Measurements from ENCODE around the gene RAD23B.
"Not testable (repeated sequence)": the region's sequence is repeated elsewhere in the genome, so short reads cannot be mapped to it uniquely, and the experiment has no call there.

The RAD23B gene

GRCh38 chr9:107294756-107295155 is 11.7 kb downstream of the RAD23B start:
- DNase-seq, result no peak

- DNase-seq, result no peak
Observed at GRCh38 chr9:107295995-107296394, 12.9 kb downstream of the RAD23B start.

GRCh38 chr9:107296592-107296991 is 13.5 kb downstream of the RAD23B start:
- DNase-seq, result not testable (repeated sequence)

GRCh38 chr9:107299437-107299836 is 16.4 kb downstream of the RAD23B start:
- no peak for DNase-seq

- no peak for DNase-seq
Observed at GRCh38 chr9:107306308-107306707, 23.2 kb downstream of the RAD23B start.

GRCh38 chr9:107307331-107307730 is 24.3 kb downstream of the RAD23B start:
- DNase-seq, result no peak

GRCh38 chr9:107308461-107308860 is 25.4 kb downstream of the RAD23B start:
- no peak for DNase-seq

- DNase-seq, result no peak
Observed at GRCh38 chr9:107309271-107309670, 26.2 kb downstream of the RAD23B start.

- DNase-seq, result peak; percentile 51
Observed at GRCh38 chr9:107312376-107313050, 29.4 kb downstream of the RAD23B start.

GRCh38 chr9:107313555-107314096 is 30.5 kb downstream of the RAD23B start:
- no peak for DNase-seq

GRCh38 chr9:107314763-107315162 is 31.7 kb downstream of the RAD23B start:
- DNase-seq, result no peak

- no peak for DNase-seq
Observed at GRCh38 chr9:107316795-107317661, 33.9 kb downstream of the RAD23B start.

GRCh38 chr9:107322643-107323042 is 39.6 kb downstream of the RAD23B start:
- no peak for DNase-seq

- DNase-seq, result no peak
Observed at GRCh38 chr9:107323836-107324585, 40.9 kb downstream of the RAD23B start.

- DNase-seq, result no peak
Observed at GRCh38 chr9:107325842-107326241, 42.8 kb downstream of the RAD23B start.

- DNase-seq, result no peak
Observed at GRCh38 chr9:107328510-107328909, 45.4 kb downstream of the RAD23B start.

GRCh38 chr9:107330420-107330819 is 47.3 kb downstream of the RAD23B start:
- DNase-seq, result no peak

- DNase-seq, result no peak
Observed at GRCh38 chr9:107332883-107333282, 49.8 kb downstream of the RAD23B start.

GRCh38 chr9:107333363-107333762 is 50.3 kb downstream of the RAD23B start:
- DNase-seq, result no peak

GRCh38 chr9:107334103-107334776 is 51.2 kb downstream of the RAD23B start:
- DNase-seq, result no peak

- DNase-seq, result no peak
Observed at GRCh38 chr9:107335331-107335730, 52.3 kb downstream of the RAD23B start.

GRCh38 chr9:107336718-107337360 is 53.8 kb downstream of the RAD23B start:
- peak; percentile 65 for DNase-seq

Measured in fibroblast of skin of scalp (primary cell).